GM13976 (cell line): ENCODE measurements around the gene CHRM2.

Experiments
- DNase-seq: peaks from one replicate; pipeline ENCODE4 v3.0.0; 2012; ENCODE audit warnings: low spot score
- CTCF ChIP-seq: IDR thresholded peaks from 2 replicates; pipeline ENCODE4 v1.5.1; 2012; ENCODE audit warnings: borderline replicate concordance, mild to moderate bottlenecking; ENCODE audit not compliant: insufficient read depth; ENCODE audit errors: extremely low read depth, missing control alignments, control extremely low read depth
- in situ Hi-C: fragments of 300-500 bp; cut with MboI; formaldehyde crosslinking; loops from one replicate; pipeline ENCODE4 v1.12.0; 2022; ENCODE audit warnings: low sequenced_read_pairs, mixed read lengths, inconsistent platforms; ENCODE audit not compliant: unreplicated experiment

CHRM2 gene

GRCh38 chr7:136998495-136998894 is 130.0 kb downstream of the CHRM2 start:
- in situ Hi-C loops, result no loop called here

DNA sequence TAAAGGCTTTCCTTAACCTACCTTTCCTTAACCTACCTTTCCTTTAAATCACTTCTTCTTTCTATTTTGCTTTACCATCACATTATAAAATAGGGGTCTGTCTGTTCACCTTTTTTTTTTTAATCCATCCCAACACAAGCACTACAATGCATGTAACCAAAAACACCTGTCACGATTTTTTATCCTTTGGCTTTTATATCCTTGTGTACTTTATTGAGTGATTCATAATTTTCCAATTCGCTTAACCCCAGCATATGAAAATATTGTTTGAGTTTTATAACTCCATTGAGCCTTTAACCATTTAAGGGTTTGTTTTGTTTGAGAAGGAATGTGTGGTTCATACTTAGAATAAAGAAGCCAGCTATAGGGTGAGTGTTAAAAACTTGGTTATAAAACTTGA is 132.2 kb downstream of the CHRM2 start:
- DNase-seq, result no peak
- no peak for TF ChIP-seq CTCF
- in situ Hi-C loops, result no loop called here

More at GRCh38 chr7:136998495-136998894, 130.0 kb downstream of the CHRM2 start:
- no peak for DNase-seq
- no peak for TF ChIP-seq CTCF

- TF ChIP-seq CTCF, result no peak
- in situ Hi-C loops, result no loop called here
- DNase-seq, result no peak
Observed at GRCh38 chr7:137001041-137001440, 132.6 kb downstream of the CHRM2 start.

DNA sequence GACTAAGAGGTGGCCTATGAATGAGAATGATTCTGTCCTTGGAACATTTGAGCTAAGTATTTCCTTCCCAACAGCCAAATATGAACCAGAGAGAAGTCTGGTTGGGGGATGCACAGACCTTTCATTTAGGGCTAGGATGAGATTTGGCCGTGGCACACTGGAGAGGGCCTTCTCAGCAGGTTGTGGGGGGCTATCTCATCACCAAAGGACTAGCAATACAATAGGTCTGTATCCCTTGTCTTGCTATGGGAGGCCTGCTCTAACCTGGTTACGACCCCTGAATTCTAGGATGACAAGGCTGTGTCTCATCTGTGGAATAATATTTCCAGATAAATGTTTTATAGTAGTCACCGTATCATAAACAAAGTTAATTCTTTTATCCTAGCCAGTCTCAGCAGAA is 133.0 kb downstream of the CHRM2 start:
- in situ Hi-C loops, result no loop called here
- no peak for TF ChIP-seq CTCF

DNA sequence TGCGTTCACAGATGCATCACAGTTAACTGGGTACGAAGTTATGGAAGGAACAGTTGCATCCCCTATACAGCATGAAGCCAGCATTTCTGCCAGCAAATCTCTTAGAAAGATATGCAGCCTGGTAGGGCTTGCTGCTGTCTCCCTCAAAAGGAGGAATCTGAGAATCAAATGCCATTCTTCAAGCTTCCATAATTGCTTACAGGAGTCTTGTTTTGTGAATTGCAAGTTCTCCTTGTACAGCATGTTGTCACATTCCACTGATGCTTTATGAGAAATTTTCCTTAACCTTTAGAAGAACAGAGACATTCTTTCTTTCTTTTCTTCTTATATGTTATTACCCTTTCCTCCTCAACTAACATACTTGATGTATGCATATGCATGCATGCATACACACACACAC is 134.6 kb downstream of the CHRM2 start:
- DNase-seq, result no peak
- TF ChIP-seq CTCF, result no peak
- in situ Hi-C loops, result no loop called here

More for the DNA sequence above, 133.0 kb downstream of the CHRM2 start:
- no peak for DNase-seq

DNA sequence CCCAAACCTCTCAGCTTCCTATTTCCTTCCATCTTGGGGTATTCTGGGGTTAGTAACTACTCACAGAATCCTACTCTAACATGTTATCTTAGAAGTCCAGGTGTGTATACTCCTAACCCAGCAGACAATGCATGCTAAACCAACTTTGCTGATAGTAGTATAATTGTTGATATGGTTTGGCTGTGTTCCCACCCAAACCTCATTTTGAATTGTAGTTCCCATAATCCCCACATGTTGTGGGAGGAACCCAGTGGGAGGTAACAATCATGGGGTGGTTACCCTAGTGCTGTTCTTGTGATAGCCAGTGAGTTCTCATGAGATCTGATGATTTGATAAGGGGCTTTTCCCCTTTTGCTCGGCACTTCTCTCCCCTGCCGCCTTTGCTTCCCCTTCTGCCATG is 135.1 kb downstream of the CHRM2 start:
- in situ Hi-C loops, result no loop called here
- DNase-seq, result no peak

More for the DNA sequence above, 135.1 kb downstream of the CHRM2 start:
- no peak for TF ChIP-seq CTCF
